PFSK-1 (cell line): ENCODE results near the gene KIFAP3.

Source experiments
- POLR2AphosphoS5 ChIP-seq: IDR thresholded peaks from 2 replicates; pipeline ENCODE4 v1.6.1; 2012; ENCODE audit warnings: low read depth, mild to moderate bottlenecking, control low read depth, low read length, moderate library complexity
- REST ChIP-seq, 2 experiments: IDR thresholded peaks; 2 replicates each; pipeline versions ENCODE4 v1.6.1 to v1.8.0; 2011 to 2012; ENCODE audit warnings: low read depth in 2 of 2, low read length in 2 of 2, control low read depth in 1 of 2, inconsistent platforms in 1 of 2, mild to moderate bottlenecking in 1 of 2, moderate library complexity in 1 of 2; ENCODE audit not compliant: insufficient read depth in 1 of 2
- SIN3A ChIP-seq: IDR thresholded peaks from 2 replicates; pipeline ENCODE4 v1.6.1; 2012; ENCODE audit warnings: mild to moderate bottlenecking, low read length, moderate library complexity, borderline replicate concordance; ENCODE audit not compliant: insufficient read depth

- TF ChIP-seq POLR2AphosphoS5: no peak
- no peak for TF ChIP-seq REST (IDR thresholded peaks at IDR 0.05; ENCODE audit: insufficient read depth in 1 of 2, low read depth in 2 of 2, low read length in 2 of 2)
- no peak for TF ChIP-seq SIN3A
These were observed 187.6 kb downstream of the KIFAP3 start for GRCh38 chr1:169886931-169887330.
